ENCODE results near the gene ST3GAL5.

ST3GAL5 gene

DNA sequence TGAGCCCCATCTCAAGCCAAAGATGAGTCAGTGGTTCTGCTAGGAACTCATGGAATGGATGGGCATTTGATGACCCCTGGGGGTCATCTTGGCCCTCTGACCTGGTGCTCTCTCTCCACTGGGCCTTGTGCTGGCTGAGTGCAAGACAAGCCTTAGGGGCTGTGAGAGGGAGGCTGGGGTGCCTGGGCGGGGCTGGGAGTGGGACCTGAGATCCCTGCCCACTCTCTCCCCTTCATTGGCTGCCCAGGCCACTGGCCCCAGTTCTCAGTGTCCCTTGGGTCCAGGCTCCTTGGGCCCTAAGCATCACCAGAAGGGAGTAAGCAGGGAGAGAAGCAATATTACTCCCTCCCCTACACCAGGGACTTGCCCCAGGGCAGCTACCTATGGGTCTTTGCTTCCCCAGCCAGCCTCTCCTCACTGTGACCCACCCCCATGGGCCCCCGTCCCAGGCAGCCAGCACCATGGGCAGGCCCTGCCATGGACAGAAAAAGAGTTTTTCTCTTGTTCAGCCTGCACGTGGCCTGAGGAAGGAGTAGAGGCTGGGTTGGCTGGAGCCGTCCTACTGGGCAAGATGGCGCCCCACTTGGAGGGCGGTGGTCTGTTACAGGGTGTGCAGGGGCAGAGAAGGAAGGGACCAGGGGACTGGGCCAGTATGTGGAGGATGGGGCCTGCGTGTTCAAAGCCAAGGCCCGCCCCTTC lies 101.4 kb downstream of the ST3GAL5 start:
- no peak for DNase-seq

All from activated gamma-delta T cell (primary cell).